ENCODE measurements around the gene NCR2.
A peak's percentile ranks its signal among the peaks of the same experiment; 100 is the strongest.

Gene NCR2

GRCh38 chr6:41318261-41318653 is 17.2 kb upstream of the NCR2 start:
- TF ChIP-seq CTCF (conservative IDR thresholded peaks at IDR 0.05), result no peak
- no peak for TF ChIP-seq ZFX (IDR thresholded peaks at IDR 0.05)
- H3K27ac ChIP-seq, result peak overlapping the region; percentile 17

- peak overlapping the region; percentile 17 for H3K27ac ChIP-seq
- TF ChIP-seq CTCF (conservative IDR thresholded peaks at IDR 0.05) (peak; percentile 99), ZFX (IDR thresholded peaks at IDR 0.05) (no peak)
Observed at GRCh38 chr6:41318654-41319565, 16.5 kb upstream of the NCR2 start.

- peak overlapping the region; percentile 6 for H3K27ac ChIP-seq
- no peak for TF ChIP-seq ZFX (IDR thresholded peaks at IDR 0.05)
- no peak for TF ChIP-seq CTCF (conservative IDR thresholded peaks at IDR 0.05)
Observed at GRCh38 chr6:41321183-41321582, 14.2 kb upstream of the NCR2 start.

- TF ChIP-seq CTCF (conservative IDR thresholded peaks at IDR 0.05) (no peak), ZFX (IDR thresholded peaks at IDR 0.05) (no peak)
- no peak overlapping the region for H3K27ac ChIP-seq
Observed at GRCh38 chr6:41325446-41326066, 9.9 kb upstream of the NCR2 start.

- TF ChIP-seq ZFX (IDR thresholded peaks at IDR 0.05) (no peak), CTCF (conservative IDR thresholded peaks at IDR 0.05) (no peak)
- H3K27ac ChIP-seq, result no peak overlapping the region
Observed at GRCh38 chr6:41326092-41326491, 9.3 kb upstream of the NCR2 start.

GRCh38 chr6:41327177-41327576 is 8.2 kb upstream of the NCR2 start:
- no peak overlapping the region for H3K27ac ChIP-seq
- TF ChIP-seq ZFX (IDR thresholded peaks at IDR 0.05) (no peak), CTCF (conservative IDR thresholded peaks at IDR 0.05) (no peak)

All from C4-2B (cell line).